ENCODE data around the gene SALL3.

The SALL3 gene

GRCh38 chr18:79030680-79031079 is 51.1 kb downstream of the SALL3 start:
- TF ChIP-seq ZNF8 (CRISPR knock-in tag; IDR thresholded peaks at IDR 0.05) (no peak), ZNF70 (CRISPR knock-in tag; IDR thresholded peaks at IDR 0.05) (no peak), CSDC2 (CRISPR knock-in tag; IDR thresholded peaks at IDR 0.05) (no peak), BACH2 (CRISPR knock-in tag; IDR thresholded peaks at IDR 0.05; ENCODE audit: borderline replicate concordance) (no peak), CREB5 (CRISPR knock-in tag; IDR thresholded peaks at IDR 0.05; ENCODE audit: low read depth) (no peak), PPARA (CRISPR knock-in tag; IDR thresholded peaks at IDR 0.05; ENCODE audit: borderline replicate concordance) (no peak), PATZ1 (CRISPR knock-in tag; IDR thresholded peaks at IDR 0.05; ENCODE audit: borderline replicate concordance) (no peak), SNAI2 (CRISPR knock-in tag; IDR thresholded peaks at IDR 0.05) (no peak), TCF4 (CRISPR knock-in tag; IDR thresholded peaks at IDR 0.05; ENCODE audit: borderline replicate concordance) (no peak), TSHZ2 (CRISPR knock-in tag; IDR thresholded peaks at IDR 0.05) (no peak), RARB (CRISPR knock-in tag; IDR thresholded peaks at IDR 0.05) (no peak), GLIS3 (CRISPR knock-in tag; IDR thresholded peaks at IDR 0.05) (no peak), CSRNP3 (CRISPR knock-in tag; IDR thresholded peaks at IDR 0.05) (no peak)
- no peak for ATAC-seq

- ATAC-seq: no peak
- no peak for TF ChIP-seq CREB5 (CRISPR knock-in tag; IDR thresholded peaks at IDR 0.05; ENCODE audit: low read depth)
- no peak for TF ChIP-seq ZNF70 (CRISPR knock-in tag; IDR thresholded peaks at IDR 0.05)
- no peak for TF ChIP-seq PATZ1 (CRISPR knock-in tag; IDR thresholded peaks at IDR 0.05; ENCODE audit: borderline replicate concordance)
- TF ChIP-seq ZNF565 (CRISPR knock-in tag; conservative IDR thresholded peaks at IDR 0.05; ENCODE audit: low read depth): no peak
- TF ChIP-seq BACH2 (CRISPR knock-in tag; IDR thresholded peaks at IDR 0.05; ENCODE audit: borderline replicate concordance): no peak
- TF ChIP-seq SNAI2 (CRISPR knock-in tag; IDR thresholded peaks at IDR 0.05): no peak
- no peak for TF ChIP-seq ZC3H10 (CRISPR knock-in tag; IDR thresholded peaks at IDR 0.05)
- TF ChIP-seq GLIS3 (CRISPR knock-in tag; IDR thresholded peaks at IDR 0.05): no peak
- no peak for TF ChIP-seq ZFP30 (CRISPR knock-in tag; IDR thresholded peaks at IDR 0.05)
- TF ChIP-seq POU6F1 (CRISPR knock-in tag; IDR thresholded peaks at IDR 0.05; ENCODE audit: borderline replicate concordance, low read depth): no peak
- TF ChIP-seq ARNTL (CRISPR knock-in tag; IDR thresholded peaks at IDR 0.05; ENCODE audit: borderline replicate concordance, low read depth): no peak
- TF ChIP-seq CSDC2 (CRISPR knock-in tag; IDR thresholded peaks at IDR 0.05): no peak
- no peak for TF ChIP-seq ESRRG (CRISPR knock-in tag; IDR thresholded peaks at IDR 0.05)
- TF ChIP-seq TSHZ2 (CRISPR knock-in tag; IDR thresholded peaks at IDR 0.05): no peak
- no peak for TF ChIP-seq TOX (CRISPR knock-in tag; IDR thresholded peaks at IDR 0.05; ENCODE audit: borderline replicate concordance)
- no peak for TF ChIP-seq ZFP3 (CRISPR knock-in tag; IDR thresholded peaks at IDR 0.05)
- TF ChIP-seq CSRNP3 (CRISPR knock-in tag; IDR thresholded peaks at IDR 0.05): no peak
- no peak for TF ChIP-seq ISL1 (CRISPR knock-in tag; IDR thresholded peaks at IDR 0.05)
- no peak for TF ChIP-seq TCF4 (CRISPR knock-in tag; IDR thresholded peaks at IDR 0.05; ENCODE audit: borderline replicate concordance)
Observed at GRCh38 chr18:79042276-79042675, 62.7 kb downstream of the SALL3 start.
